Stimulated activated CD8-positive, alpha-beta memory T cell treated with anti-CD3 and anti-CD28 coated beads, Interleukin-12 subunit alpha, Interleukin-12 subunit beta, amount 100 ng/mL, for 4 hours (primary cell): ENCODE results near the gene IRAK2.
"Not testable (repeated sequence)": the region's sequence is repeated elsewhere in the genome, so short reads cannot be mapped to it uniquely, and the experiment has no call there.

Experiments used
- DNase-seq: peaks from one replicate; pipeline ENCODE4 v3.0.0-alpha.2; 2020; ENCODE audit warnings: low read depth

The IRAK2 gene

DNA sequence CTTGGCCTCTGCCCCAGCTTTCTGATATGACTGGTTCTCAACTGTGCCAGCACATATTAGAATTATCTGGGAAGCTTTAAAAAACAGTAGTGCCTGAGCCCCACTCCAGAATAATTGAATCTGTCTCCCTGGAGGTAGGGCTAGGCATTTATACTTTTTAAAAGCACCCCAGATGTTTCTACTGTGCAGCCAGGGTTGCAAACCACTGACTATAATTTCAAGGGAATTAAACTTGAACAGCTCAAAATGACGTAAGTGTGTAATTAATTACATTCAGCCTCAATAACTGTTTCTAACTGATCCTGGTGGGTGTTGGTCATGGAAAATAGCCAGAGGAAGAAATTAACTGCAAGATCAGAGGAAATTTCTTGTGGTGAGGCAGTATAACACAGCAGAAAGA is 4.4 kb upstream of the IRAK2 start:
- DNase-seq, result no peak

DNA sequence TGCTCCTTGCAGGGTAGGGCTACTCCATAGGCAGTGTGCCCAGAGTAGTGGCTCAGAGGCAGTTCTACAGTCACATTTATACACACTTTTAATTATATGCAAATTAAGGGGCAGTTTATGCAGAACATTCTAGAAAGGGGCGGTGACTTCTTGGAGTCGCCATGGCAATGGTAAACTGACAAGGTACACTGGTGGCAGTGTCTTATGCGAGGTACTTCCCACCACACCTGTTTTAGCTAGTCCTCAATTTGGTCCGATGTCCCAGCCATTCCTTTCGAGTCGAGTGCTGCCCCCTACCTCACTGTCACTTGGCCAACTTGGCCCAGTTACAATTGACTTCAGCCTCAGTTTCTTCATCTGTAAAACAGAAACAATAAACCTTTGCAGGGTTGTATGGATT is 3.8 kb upstream of the IRAK2 start:
- DNase-seq, result no peak

DNA sequence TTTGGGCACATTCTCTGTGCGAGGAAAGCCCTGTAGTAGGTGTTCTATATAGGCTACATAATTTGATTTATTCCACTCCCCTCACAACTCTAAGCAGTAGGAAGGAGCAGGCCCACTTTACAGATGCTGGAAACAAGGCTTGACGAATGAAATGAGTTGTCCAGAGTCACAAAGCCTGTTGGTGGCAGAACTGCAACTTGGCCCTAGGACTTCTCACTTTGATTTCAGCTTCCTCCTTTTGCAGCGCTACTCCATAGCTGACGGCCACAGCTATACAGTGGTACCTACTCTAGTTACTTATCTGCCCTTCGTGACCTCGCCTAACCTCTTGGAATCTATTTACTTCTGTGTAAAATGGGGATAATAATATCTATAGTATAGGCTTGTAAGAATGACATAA is 2.5 kb upstream of the IRAK2 start:
- no peak for DNase-seq

DNA sequence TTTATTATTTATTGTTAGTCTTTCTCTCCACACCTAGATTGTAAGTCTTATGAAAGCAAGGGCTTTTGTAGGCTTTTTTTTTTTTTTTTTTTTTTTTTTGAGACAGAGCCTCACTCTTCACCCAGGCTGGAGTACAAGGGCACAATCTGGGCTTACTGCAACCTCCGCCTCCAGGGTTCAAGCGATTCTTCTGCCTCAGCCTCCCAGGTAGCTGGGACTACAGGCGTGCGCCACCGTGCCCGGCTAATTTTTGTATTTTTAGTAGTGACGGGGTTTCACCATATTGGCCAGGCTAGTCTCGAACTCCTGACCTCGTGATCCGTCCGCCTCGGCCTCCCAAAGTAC is 546 bp upstream of the IRAK2 start:
- not testable (repeated sequence) for DNase-seq

DNA sequence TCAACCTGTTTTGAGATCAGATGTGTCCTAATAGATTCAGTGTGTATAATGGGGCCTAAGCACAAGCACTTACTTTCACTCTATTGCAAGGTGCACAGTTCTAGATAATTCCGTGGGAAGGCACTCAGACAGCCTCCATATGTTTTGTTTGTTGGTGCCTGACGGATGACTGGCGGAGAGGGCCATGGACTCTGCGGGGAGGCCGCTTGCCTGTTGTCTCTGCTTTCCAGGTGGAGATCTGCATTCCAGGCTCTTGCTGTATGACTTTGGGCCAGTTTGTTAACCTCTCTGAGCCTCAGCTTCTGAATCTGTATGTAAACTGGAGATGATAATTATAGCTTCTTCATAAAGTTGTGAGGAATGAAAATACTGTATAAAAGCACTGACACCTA is 1.5 kb downstream of the IRAK2 start:
- DNase-seq, result no peak

DNA sequence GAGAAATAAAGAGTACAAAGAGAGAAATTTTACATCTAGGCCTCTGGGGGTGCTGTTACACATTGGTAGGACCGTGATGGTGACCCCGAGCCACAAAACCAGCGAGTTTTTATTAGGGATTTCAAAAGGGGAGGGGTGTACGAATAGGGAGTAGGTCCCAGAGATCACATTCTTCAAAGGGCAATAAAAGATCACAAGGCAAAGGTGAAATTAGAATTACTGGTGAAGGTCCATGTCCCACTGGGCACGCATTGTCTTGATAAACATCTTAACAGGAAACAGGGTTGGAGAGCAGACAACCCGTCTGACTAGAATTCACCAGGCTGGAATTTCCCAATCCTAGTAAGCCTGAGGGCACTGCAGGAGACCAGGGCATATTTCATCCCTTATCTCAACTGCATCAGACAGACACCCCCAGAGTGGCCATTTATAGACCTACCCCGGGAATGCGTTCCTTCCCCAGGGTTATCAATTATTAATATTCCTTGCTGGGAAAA is 4.3 kb downstream of the IRAK2 start:
- no peak for DNase-seq

DNA sequence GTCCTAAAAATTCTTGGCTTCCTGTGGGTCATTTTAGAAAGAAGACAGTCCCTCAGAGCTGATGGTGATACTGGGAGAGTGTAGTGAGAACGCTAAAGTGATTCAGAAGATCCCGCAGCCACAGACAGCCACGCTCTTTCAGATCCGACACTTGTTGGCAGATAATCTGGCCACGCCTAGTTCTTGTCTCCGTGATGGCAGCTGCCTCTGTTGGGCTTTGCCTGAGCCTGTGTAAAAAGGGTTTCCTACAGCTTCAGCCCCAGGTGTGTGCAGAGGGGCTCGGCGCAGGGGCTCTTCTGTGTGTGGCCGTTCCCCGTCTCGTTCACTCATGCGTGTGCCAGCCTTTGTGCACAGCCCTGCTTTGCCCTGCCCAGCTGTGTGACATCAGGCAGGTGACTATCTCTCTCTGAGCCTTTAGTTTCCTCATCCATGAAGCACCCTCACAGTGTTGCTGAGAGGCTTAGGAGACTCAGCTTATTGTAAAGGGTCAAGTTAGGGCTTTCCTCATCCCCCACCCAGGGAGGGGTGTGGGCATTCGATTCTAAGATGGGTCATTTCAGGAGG is 6.3 kb downstream of the IRAK2 start:
- no peak for DNase-seq

DNA sequence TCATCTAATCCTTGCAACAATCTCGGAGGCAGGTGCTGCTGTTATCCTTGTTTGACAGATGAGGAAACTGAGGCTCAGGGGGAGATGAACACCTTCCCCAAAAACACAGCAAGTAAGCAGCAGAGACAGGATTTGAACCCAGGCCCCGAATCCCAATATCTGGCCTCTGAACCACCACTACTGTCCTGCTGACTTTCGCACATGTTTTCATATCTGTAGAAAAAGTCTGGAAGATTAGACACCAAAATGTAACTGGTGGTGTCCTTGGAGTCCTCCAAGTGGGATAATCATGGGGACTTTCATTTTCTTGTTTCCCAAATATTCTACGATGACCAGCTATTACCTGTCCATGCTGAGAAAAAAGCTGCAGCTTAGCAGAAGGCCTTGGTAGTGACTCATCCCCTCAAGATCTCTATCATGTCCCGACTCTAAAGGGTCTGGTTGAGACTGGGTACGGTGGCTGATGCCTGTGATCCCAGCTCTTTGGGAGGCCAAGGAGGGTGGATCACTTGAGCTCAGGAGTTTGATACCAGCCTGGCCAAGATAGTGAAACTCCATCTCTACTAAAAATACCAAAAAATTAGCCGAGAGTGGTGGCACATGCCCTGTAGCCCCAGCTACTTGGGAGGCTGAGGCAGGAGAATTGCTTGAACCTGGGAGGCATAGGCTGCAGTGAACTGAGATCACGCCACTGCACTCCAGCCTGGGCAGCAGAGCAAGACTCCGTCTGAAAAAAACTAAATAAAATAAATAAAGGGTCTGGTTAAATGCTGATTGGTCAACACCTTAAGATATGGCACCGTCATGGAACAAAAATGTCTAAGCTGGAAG is 8.6 kb downstream of the IRAK2 start:
- no peak for DNase-seq

DNA sequence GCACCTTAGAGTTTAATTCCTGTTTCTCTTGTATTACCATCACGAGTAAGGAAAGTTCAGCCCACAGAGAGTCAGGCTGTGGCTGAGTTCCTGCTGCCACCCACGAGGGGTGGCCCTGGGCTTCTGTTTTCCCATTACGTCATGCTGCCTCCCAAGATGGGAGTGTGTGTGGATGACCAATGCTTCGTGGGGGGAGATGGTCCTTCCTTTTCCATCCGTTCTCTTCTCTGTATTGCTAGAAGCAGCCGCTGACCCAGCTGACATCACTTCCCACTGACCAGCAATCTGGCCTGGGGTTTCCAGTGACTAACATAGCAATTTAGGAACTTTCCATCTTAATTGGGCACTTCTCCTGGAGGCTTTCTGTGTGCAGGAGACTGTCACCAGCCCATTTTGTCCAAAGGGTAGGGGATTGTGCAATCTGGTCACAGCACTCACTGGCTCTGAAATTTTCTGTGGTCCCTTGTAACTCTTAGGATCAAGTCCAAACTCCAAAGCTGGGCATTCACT is 9.3 kb downstream of the IRAK2 start:
- no peak for DNase-seq

DNA sequence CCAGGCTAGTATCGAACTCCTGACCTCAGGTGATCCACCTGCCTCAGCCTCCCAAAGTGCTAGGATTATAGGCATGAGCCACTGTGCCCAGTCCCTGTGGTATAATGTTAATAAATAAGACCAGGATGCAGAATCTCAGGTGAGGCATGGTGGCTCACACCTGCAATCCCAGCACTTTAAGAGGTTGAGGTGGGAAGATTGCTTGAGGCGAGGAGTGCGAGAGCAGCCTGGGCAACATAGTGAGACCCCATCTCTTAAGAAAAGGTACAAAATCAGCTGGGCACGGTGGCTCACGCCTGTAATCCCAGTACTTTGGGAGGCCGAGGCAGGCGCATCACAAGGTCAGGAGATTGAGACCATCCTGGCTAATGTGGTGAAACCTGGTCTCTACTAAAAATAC is 10.6 kb downstream of the IRAK2 start:
- DNase-seq, result not testable (repeated sequence)

DNA sequence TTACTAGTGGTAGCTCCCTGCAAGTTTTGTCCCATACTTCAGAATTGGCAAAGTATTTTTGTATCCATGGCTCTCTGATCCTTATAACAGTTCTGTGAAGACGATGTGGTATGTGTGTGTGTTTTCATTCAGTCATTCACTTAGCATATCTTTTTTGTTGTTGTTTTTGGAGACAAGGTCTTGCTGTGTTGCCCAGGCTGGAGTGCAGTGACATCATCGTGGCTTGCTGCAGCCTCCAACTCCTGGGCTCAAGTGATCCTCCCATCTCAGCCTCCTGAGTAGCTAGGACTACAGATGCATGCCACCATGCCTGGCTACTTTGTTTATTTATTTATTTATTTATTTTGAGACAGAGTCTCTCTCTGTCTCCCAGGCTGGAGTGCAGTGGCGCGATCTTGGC is 11.4 kb downstream of the IRAK2 start:
- not testable (repeated sequence) for DNase-seq

DNA sequence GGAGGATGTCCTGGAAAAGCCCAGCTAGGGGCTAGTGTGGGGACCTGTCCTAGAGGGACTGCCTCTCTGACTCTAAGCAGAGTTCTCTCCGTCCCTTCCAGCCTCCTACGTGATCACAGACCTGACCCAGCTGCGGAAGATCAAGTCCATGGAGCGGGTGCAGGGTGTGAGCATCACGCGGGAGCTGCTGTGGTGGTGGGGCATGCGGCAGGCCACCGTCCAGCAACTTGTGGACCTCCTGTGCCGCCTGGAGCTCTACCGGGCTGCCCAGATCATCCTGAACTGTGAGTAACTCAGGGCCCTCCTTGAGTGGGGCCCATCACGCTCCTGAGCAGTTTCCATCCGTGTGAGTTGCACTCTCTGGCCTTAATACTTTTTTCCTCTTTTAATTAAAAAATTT is 13.0 kb downstream of the IRAK2 start:
- DNase-seq, result no peak

DNA sequence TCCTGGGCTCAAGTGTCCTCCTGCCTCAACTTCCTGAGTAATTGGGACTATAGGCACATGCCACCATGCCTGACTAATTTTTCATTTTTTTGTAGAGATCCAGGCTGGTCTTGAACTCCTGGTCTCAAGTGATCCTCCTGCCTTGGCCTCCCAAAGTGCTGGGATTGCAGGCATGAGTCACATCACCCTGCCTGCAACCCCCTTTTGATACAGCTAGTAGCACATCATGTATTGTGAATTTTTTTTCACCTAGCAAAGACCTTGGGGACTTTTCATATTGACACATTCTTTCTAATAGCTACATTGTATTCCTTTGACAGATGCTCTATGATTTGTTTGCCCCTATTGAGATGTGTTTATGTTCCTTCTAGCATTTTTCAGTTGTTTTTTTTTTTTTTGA is 14.2 kb downstream of the IRAK2 start:
- no peak for DNase-seq

DNA sequence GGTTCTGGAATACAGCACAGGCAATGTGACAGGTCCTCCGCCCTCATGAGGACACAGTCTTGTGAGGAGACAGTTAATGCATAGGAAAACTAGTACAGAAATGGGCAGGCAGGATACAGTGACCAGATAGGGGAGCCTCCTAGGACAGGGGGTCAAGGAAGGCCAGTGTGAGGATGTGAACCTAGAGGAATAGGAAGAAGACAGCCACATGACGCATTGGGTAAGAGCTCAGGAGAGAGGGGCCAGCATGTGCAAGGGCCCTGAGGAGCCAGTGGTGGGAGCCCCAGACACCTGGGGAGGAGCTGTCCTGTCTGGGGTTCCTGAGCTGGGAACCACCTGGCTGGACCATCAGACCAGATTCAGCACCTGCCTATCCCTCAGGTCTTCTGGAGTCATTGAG is 15.6 kb downstream of the IRAK2 start:
- no peak for DNase-seq

DNA sequence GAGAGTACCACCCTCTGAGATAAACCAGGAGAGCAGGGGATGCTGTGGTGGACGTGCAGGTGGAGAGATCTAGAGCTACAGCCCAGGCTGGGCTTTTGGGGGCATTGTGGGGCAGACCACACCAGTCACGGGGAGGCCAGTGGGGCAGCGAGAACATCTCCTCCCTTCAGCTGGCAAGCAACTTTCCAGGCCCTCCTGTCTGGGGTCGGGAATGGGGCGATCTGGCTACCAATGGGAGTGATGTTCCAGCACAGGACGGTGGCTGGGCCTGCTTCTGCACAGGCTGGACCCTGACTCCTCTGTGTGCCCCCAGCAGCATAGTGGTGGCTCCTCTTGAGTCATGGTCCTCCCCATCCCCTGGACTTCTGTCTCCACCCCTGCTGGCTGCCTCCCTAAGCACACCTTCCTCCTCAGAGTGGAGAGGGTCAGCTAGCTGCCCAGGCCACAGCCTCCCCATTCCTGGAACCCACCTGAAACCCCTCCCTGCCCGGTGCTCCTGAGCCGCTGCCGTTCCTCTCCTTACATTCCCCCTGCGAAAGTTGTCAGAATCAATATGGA is 16.1 kb downstream of the IRAK2 start:
- DNase-seq, result no peak

DNA sequence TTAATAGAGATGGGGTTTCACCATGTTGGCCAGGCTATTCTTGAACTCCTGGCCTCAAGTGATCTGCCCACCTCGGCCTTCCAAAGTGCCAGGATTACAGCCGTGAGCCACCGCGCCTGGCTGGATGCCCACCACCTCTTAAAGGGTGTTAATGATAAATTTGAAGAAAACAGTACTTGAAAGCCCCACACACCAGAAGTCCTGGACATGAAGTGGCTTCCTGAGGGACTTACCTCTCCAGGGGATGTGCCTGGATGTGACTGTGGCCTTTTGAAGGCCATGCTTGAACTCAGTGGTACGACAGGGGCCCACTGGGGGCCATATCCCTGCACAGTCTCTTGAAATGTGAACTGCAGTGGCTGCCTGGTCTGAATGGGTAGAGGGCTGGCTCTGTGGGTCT is 18.2 kb downstream of the IRAK2 start:
- no peak for DNase-seq

DNA sequence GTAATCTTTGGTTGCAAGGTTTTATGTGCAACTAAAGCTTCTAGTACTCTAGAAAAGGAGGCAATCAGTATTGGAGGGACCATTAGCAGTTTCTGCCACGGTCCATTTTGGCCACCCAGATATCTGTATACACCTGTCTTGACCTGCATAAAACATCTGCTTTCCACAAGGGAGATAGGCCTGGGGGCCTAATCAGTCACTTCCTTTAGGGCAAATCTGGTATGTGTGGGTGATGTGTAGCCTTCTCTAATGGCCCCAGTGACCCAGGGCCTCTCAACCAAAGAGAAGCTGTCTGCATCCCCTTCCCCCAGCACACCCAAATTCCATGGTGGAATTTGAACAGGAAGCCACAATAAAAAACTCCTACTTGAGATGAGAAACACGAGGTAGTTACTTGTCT is 19.5 kb downstream of the IRAK2 start:
- no peak for DNase-seq

DNA sequence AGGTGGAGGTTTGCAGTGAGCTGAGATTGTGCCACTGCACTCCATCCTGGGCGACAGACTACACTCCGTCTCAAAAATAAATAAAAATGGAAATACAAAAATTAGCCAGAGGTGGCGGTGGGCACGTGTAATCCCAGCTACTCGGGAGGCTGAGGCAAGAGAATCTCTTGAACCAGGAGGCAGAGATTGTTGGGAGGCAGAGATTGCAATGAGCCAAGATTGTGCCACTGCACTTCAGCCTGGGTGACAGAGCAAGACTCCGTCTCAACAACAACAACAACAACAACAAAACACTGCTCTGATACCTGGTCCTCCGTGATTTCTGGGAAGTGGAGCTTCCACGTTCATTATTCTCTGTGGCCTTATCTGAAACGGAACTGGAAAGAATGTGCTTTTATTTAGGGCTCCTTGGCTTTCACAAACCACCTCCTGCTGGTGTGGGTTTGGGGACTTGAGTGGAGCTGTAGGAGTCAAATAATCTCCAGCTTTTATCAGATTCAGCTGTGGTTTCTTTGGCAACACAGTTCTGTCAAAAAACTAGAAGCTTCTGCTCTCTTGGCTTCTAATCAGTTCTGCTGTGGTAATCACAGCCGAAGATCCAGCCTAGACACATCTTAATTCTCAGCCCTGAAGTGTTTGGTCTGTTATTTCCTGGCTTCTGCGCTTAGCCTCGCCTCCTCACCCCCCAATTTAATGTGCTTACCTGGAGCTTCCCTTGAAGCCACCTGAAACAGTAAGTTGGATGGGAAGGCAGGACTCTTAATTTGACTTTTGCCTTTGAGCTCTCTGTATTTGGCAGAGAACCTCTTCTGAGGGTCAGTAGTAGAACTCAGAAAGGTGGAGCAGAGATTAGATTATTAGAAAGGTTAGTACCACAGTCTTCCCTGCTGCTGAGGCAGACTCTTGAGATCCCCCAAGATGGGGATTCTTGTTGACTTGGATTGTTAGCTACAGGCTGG is 21.4 kb downstream of the IRAK2 start:
- no peak for DNase-seq

DNA sequence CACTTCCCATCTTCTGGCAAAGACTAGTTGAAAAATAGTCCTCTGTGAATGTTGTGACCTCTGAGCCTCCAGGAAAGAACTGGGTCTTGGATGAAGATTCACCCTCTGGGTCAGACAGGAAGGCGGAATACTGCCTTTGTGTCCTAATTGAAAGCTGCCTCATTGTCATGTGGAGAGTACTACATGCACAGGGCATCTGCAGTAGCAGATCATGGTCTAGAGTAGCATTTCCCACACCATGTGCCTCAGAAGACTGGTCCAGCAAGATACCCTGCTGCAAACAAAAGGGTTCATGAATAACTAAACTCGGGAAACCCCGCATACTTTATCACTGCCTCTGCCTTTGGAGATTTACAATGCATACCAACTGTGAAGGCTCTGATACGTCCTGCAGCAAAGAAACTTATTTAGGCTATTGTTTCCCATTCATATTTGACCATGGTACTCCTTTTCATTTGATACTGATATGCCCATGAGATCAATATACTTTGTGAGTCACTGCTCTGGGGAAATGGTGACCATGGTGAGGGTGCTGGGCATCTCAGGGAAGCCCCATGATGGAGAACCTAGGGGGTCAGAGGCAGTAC is 22.7 kb downstream of the IRAK2 start:
- DNase-seq, result no peak

DNA sequence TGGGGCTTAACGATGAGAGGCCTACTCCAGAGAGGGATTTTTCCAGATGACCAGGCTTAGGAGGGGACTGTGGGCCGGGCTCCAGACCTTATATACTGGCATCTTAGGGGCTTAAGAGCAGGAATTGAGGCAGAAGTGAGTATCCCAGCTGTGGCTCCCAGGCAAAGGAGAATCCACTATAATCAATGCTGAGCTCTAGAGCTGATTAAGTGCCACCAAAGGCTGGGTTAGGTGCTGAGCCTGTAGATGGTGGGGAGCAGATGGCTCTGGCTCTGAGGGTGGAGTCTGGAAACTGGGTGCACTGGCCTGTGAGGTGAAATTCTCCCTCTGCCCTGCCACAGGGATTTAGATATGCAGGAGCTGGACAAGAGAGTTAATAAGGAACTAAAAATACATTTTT is 23.2 kb downstream of the IRAK2 start:
- DNase-seq, result no peak

DNA sequence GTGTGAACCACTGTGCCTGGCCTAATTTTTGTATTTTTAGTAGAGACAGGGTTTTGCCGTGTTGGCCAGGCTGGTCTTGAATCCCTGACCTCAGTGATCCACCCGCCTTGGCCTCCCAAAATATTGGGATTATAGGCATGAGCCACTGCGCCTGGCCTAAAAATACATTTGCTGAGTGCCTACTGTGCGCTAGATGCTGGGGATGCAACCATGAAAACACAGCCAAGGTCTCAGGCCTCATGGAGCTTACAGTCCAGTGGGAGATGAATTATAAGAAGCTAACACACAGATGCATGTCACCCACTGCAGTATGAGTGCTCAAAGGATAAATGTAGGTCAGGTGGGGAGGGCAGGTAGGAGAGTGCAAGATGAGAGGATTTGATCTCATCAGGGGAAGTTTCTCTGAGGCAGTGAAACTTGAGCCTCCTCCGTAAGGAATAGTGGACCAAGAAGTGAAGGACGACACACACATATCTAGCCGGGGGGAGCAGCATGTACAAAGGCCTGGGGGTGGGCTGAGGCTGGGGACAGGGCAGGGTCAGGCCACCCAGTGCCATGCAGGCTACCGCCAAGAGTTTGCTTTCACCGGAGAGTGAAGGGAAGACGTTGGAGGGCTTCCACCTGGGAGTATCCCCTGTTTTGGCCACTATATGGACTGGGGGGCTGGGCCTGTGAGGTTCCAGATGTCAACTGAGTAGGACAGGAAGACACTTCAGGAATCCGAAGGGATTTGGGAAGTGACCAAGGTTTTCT is 24.3 kb downstream of the IRAK2 start:
- no peak for DNase-seq
